GM19324 (cell line): ENCODE measurements around the gene ANKRD63.

Experiments used
- ATAC-seq: cut with Tn5 transposase; IDR thresholded peaks from one replicate; pipeline ENCODE4 v1.9.1; 2021; ENCODE audit warnings: mild to moderate bottlenecking, moderate library complexity; ENCODE audit not compliant: unreplicated experiment, low FRiP score

Gene ANKRD63

DNA sequence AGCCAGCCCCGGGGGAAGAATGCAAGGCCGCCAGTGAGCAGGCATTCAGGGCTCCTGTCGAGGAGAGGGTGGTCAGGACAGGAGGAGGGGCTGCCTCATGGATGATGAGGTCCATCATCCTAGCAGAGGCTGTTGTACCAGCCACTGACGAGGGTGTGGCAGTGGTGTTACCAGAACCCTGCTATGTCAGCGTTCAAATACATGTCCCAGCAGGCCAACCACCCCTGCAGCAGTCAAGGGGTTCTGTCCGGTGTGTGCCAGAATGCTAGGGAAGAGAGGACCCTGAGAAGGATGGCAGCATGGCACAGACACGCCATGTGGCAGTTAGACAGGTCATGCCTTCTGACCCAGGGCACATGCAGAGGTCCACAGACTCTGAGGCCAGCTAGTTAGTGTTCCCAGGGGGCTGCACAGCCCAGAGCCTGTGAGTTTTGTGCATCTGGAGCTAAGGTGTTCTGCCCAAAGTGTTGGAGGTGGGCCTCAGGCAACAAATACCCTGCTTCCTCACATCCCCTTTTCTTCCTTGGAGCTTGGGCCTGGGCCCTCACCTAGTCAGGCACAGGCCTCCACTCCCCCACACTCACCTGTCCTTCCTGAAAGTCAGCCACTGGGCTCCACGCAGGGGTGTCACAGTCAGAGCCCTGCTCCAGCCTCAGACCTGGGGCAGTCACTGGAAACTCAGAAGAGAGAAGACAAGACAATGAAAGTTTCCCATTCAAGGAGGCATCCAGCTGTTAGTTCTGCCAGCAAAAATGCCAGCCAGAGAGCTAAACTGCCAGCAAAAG lies 36.2 kb downstream of the ANKRD63 start:
- no peak for ATAC-seq

DNA sequence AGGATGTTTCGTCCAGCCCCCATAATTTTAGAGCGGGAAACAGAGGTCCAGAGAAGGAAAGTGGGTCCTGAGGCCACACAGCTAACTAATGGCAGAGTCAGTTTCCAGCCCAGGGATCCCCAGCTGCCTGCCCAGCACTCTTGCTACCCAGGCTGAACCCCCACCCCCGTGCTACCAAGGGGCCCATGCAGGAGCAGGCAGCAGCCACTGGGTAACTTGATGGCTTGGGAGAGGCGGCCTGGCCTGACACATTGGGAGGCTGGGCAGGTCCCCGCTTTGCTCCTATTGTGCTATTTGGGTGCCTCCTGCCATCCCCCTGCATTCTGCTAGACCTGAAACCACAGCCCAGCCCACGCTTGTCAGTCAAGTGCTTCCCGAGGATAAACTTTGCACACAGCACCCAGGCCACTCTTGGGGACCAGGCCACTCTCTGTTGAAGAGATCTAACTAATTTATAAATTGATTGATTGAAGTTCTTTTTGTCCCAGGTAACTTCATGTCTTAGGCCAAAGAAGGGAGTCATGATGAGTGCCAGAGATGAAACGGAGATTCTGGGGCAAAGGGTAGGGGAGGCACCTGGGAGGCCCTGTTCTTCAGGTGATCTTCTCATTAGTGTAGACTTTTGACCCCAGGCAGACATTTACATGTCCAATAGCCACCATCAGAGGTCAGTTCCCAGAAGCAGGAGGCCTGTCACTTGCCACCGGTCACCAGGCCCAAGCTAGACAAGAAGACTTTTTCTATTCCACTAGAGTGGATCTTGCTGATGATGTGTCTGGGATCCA lies 37.0 kb downstream of the ANKRD63 start:
- ATAC-seq: no peak

DNA sequence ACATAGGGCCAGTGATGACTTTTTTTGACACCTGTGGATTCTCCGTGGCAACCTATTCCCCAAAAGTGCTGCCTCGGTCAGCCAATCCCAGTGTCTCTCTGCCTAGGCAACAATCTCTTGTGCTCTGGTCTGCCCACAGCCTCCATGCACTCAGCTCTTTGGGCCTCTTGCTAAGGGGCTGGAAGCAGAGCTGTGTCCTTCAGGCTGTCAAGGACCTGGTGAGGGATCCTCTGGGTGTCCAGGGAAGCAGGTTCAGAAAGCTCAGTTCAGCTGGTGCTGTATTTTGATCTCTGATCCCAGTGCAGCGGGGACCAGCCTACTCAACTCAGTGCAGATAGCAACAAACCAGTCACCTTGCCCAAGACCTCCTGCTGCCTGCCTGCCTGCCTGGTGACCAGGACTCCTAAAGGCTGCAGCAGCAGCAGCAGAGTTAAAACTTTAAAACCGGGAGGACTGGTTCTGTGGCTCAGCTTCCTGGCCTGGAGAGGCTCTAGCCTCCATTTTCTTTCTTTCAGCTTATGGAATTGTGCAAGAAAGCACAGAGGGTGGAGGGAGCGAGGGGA lies 37.8 kb downstream of the ANKRD63 start:
- no peak for ATAC-seq

DNA sequence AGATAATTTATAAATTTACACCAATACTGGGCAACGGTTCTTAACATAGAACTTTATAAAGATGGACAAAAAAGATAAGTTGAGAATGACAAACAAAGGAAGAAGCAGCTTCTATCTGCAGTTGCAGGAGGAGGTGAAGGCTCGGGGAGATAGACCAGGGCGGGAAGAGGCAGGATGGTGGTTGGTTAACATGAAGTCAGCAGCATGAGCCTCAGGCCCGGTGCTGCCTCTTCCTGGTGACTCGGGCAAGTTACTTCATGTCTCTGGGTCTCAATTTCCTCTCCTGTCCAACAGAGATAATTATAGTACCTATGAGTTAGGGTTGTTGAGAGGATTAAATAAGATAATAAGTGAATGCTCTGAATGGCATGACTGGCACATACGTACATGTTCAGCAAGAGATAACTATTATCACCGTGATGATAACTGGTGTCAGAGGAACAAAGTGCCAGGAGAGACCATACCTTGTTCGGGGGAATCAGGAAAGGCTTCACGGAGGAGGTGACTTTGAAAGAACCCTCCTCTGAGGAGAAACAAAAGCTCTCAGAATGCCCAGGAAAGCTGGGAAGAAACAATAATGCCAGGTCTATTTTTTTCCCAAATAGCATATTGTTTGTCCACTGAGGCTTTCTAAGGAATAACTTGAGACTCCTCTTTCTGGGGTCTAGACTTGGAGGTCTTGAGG lies 39.6 kb downstream of the ANKRD63 start:
- no peak for ATAC-seq

DNA sequence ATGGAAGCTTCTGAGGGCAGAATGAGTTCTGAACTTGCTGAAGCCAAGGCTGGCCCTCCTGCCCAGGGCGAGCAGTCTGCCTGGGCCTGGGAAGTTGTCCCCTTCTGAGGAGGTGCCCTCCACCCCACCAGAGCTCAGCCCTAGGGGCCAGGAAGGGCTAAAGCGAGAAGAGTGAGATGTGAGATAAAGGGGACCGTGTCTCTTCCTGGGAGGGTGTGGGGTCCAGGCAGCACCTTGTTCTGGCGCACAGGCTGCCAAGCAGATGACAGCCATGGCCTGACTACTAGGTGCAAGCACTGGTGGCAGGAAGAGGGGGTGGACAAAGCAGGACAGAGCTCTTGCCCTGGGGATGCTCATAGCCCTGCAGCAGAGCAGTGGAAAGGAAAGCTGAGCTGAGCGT lies 40.3 kb downstream of the ANKRD63 start:
- no peak for ATAC-seq

DNA sequence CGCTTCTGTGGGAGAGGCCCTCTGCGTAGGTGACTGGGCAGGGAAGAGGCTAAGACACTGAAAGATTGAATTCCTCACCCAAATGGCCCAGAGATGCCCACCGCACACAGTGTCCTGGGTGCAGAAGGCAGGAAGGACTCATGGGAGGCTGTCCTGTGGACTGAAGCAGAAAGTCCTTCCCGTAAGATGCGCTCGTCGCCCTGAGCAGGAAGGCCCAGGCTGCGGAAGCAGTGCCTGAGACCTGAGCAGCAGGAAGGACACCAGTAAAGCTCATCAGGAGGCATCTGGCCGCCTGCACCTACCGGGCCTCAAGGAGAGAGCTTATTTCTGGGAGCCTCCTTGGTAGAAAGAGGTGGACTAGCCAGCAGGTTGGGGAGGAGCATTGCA lies 40.7 kb downstream of the ANKRD63 start:
- ATAC-seq: no peak

DNA sequence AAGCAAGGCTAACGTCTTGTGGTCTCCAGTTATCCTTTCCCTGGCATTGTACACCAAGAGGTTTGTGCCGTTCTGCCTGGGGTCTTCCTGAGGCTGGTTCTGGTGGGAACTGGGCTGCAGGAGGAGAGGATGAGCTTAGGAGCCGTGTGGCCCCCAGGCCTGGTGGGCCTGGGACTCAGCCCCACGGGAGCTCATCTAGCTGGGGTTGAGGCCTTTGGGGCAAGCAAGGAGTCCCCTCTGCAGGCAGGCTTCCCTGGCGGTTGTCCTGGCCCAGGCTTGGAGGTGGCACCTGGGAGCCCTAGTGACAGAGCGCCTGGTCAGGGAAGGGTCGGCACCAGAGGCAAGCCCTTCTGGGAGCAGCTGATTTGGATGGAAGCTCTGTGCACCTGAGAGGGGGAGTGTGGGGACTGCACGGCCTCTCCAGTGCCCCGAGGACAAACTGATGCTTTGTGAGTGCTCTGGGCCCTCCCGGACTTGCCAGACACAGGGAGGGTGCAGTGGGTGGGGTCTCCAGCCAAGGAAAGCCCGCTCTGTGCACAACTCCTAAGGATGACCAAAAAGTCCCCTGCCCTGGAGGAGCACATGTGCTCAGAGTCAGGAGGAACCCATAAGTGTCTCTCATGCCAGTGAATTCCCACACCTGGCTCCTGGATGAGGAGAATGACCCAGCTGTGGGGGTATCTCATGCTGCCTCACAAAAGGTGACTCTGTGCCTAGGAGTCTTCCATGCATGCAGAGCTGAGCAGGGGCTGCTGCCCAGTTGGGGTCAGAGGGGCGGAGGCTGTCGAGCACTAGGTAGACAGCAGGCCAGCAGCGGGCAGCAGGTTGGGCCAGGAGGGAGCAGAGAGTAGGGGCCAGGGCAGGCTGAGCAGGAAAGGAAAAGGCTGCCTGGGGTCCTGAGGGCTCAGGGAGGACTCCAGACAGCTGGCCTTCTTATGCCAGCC lies 41.3 kb downstream of the ANKRD63 start:
- no peak for ATAC-seq

DNA sequence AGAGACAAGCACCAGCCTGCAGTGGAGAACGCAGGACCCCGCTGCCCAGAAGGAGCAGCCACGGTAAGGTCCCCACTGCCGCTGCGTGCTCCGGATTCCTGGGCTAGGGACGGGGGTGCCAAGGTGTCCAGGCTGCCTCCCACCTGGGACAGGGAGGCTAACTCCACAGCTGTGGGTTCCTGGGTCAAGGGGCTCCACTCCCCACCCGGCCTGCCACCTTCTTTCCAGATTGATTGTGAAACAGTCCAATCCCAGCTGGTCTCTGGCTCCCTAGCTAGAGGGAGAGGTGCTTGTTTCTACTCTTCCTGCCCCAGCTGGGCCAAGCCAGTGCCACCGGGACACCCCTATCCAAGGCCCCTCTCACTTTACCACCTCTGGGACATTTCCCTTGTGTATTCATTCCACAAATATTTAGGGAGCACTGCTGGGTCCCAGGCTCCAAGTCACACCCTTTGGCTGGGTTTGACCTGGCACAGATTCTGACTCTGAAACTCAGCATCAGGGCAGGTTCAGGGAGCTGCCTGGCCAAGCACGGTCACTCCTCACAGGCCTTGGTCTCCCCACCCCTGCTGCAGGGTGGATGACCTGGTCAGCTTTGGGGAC lies 42.1 kb downstream of the ANKRD63 start:
- no peak for ATAC-seq

DNA sequence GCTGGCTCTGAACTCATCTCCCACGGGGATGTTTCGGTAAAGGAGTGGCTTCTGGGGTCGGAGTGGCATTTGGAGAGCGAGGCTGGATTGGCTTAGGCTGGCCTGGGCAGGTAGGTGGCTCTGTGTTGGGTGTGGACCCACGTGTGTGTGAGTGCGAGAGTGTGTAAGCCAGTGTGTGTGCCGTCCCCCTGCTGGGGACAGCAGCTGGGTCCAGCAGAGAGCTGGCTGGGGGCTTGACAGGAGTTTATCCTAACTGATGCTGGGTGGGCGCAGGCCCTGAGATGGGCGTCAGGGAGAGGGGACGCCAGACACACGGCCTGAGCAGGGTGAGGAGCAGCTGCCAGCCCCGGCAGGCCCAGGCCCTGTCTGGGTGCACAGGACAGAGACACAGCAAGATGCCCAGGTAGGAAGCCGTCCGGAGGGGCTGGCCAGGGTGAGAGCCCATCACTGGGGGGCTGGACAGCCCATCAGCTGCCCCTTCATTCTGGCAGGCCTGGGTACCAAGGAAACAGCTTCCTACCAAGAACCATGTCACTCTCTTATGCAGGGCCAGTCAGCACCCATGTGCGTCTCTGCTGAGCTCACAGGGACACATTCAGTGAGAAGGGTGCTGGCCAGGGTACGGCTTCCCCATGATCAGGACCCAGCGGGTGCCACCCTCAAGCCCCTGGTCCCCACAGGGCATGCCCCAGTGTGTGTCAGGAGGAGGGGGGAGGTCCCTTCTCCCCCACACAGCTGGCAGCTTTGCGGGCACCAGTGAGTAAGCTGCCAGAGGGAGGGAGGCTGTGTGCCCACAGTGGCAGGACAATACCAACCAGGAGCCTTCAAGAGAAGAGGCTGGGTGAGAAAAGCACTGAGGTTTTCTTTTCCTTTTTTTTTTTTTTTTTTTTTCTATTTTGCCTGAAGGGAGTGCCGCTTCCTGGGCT lies 42.9 kb downstream of the ANKRD63 start:
- no peak for ATAC-seq

DNA sequence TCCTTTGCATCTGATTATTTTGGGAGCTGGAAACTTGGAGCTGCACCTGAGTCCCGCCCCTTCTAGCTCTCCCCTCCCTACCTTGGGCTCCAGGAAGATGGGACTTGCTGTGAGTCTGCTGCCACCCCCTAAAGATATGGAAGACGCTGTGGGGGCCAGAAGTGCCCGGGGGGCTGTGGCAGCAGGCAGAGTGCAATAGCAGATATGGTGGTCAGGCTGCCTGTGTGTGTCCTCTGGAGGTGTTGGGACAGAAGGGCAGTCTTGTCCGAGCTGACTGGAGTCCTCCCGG lies 43.5 kb downstream of the ANKRD63 start:
- ATAC-seq: no peak

DNA sequence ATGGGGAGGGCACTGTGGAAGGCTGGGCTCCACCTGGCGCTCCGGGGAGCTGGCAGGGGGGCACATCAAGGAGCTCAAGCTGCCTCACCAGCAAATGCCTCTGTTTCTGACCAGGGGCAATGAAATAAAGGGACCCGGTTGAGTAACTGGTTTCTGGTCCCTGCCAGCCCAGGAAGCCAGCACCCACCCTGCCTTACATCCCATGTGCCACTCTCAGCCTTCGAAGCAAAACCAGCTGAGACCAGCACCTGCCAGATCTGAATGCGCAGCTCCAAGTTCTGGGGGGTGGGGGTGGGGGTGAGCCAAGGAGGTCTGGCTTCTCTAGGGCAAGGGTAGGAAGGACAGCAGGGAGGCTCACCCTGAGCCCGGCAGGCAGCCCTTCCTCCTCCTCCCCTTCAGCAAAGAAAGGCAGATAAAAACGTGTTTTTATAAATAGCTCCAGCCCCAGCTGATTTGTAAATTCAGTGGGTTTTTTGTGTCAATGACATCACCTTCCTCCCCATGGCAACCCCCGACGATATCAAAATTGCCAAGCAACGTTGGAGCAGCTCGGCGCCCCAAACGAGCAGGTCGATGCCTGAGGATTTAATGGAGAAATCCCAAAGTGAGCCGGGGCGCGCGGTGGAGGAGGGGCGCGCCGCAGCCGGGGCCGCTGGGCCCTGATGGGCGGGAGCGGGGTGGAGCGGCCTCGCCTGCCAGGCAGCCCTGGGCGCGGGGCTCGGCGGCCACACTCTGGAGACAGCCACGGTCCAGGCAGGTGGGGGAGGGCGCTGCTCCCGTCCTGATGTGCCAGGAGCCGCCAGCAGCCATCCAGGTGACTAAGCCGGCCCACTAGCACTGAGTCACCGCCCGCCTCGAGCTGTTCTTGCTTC lies 44.1 kb downstream of the ANKRD63 start, which contains the start of gene PAK6:
PAK6 (plus strand) TSS at position 532 of the 872 bp plus-strand sequence. CDS start 25,723 bp downstream, outside the sequence.
- no peak for ATAC-seq

DNA sequence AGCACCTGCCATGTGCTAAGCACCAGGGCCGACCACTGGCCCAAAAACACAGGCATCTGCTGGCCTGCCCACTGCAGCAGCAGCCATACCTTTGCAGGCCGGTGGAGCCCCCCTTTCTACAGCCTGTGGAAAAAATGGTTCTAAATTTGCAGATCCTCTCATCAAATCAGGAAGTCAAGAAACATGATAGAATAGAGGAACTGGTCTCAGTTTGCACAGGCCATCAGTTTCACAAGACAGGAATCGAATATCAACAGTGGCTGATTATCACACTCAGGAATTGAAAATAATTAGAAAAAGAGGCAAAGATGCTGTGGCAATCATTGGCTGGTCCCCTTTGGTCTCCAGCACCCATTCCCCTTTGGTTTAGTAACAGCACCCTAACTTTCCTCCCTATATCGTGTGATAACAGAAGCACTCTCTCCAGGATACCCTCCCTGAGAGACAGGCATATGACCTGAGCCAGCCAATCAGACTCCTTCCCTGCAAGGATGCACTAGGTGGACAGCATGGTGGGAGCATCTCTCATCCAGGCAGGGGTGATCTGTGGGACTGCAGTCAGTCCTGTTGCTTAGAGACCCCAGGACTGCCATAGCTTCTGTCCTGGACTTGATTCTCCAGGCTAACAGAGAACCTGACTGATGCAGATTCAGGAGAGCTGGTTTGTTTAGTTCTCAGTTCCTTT lies 47.5 kb downstream of the ANKRD63 start:
- ATAC-seq: no peak

DNA sequence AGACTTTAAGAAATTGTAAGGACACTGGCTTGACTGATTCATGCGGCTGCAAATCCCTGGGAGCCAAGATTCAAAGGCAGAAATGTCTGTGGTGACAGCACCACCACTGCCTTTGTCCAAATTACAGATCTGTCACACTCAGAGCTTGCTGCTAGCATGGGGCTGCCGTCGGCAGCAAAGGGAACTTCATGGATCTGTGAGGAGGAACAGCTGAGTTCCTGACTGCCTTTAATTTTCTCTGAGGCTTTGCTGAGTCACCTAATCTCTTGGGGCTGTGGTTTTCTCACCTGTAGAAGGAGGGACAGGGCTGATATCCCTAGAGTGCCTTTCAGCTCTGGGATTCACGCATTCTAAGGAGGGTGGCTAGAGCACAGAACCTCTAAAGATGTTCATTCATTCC lies 48.1 kb downstream of the ANKRD63 start:
- no peak for ATAC-seq

DNA sequence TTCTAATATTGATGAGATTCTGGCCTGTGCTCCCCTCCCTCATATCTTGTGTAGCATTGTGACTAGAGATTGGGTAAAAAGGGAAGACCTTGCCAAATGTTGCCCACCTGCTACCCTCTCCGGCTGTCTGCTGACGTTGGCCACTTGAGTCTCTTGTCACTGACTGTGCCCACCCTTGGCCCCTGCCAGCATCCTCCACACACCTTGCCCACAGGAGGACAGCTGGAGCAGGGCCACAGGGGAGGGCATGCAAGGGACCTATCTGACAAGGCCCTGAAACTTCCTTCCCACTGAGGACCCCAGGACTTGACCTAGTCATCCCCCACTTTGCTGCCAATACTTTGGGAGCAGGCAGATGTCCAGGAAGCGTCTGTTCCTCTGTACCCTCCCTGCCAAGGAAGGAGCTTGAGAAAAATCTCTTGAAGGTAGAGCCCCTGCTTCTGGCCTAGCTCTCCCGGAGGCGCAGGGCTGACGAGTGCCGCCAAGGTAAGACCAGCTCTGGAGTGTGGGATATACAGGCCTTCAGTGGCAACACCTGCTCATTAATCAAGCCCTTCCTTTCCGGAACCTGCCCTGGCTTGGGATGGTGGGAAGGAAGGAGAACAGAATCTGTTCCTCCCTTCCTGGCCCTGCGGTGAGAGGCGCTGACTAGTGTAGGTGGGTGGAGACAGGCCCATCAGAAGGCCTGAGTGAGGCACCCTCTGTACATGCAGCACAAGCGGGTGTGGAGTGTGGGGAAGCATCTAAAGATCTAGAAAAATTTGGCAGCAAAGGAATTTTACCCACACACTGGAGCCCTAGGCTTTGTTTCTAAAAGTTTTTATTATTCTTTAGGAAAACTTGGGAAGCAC lies 48.9 kb downstream of the ANKRD63 start:
- ATAC-seq: no peak

DNA sequence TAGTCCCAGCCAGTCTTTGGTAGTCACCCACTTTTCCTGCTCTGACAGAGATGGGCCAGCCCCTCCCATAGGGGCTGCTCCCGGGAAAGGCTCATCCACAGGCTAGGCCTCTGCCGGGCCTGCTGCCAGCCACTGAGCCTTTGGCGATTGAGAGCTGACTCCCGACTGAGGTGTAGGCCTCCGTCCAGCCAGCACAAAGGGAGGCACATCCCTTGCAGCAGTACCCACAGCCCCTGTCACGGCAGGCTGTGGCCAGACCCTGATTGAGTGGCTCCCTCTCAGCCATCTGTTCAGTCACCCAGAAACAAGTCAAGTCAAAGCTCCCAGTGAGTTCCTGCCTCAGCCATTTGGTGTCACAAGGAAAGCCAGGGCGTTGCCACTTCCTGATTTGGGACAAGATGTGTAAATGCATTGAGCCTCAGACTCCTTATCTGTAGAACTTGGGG lies 50.2 kb downstream of the ANKRD63 start:
- no peak for ATAC-seq
